LHCN-M2 (cell line): ENCODE results near the gene CEP112. TPM values are rescaled to one million over a fixed set of nuclear protein-coding genes. Genes with fewer than 3 reads are reported as not detected.

Experiments used
- DNase-seq: peaks from one replicate; pipeline ENCODE4 v3.0.0-alpha.2; 2012; ENCODE audit warnings: low read depth
- total RNA-seq: library from RNA; depleted of rRNA; stranded (reverse); fragments of >200 nt; gene quantifications from 2 replicates; pipeline ENCODE4 v1.2.3, GENCODE V29; 2014; rRNA removed

Gene CEP112
- total RNA-seq, 1 experiment from 2014 or later = 37.2 TPM

GRCh38 chr17:65604070-65604469, 587.9 kb downstream of the CEP112 start:
- no peak for DNase-seq

GRCh38 chr17:65601881-65602280, 590.1 kb downstream of the CEP112 start:
- no peak for DNase-seq

GRCh38 chr17:65601145-65601544, 590.8 kb downstream of the CEP112 start:
- DNase-seq = no peak

GRCh38 chr17:65600518-65600917, 591.4 kb downstream of the CEP112 start:
- no peak for DNase-seq

- DNase-seq = no peak
Observed at GRCh38 chr17:65599650-65600049, 592.3 kb downstream of the CEP112 start.

- DNase-seq = no peak
Observed at GRCh38 chr17:65598746-65599145, 593.2 kb downstream of the CEP112 start.

- DNase-seq = no peak
Observed at GRCh38 chr17:65595071-65595656, 596.8 kb downstream of the CEP112 start.

GRCh38 chr17:65593855-65594845, 597.8 kb downstream of the CEP112 start:
- no peak for DNase-seq

GRCh38 chr17:65593092-65593854, 598.7 kb downstream of the CEP112 start:
- DNase-seq = no peak

GRCh38 chr17:65592125-65592965, 599.6 kb downstream of the CEP112 start:
- no peak for DNase-seq

- DNase-seq = no peak
Observed at GRCh38 chr17:65589321-65589720, 602.6 kb downstream of the CEP112 start.

GRCh38 chr17:65588181-65588808, 603.6 kb downstream of the CEP112 start:
- DNase-seq = no peak

- no peak for DNase-seq
Observed at GRCh38 chr17:65587534-65588180, 604.3 kb downstream of the CEP112 start.

GRCh38 chr17:65586899-65587298, 605.0 kb downstream of the CEP112 start:
- DNase-seq = no peak

Other genes starting within 250 kb of the CEP112 start
- gene APOH, start 37.3 kb upstream of the CEP112 start, total RNA-seq = not detected in 2 replicates
- 24.0 and 26.8 TPM in 2 replicates for gene PRKCA, start 110.5 kb upstream of the CEP112 start, total RNA-seq